GM18868 (cell line): ENCODE data around the gene SATL1.
A peak's percentile ranks its signal among the peaks of the same experiment; 100 is the strongest.
"Not testable (repeated sequence)": the region's sequence is repeated elsewhere in the genome, so short reads cannot be mapped to it uniquely, and the experiment has no call there.

Experiments used
- ATAC-seq: cut with Tn5 transposase; IDR thresholded peaks from one replicate; pipeline ENCODE4 v1.9.1; 2021; ENCODE audit warnings: mild to moderate bottlenecking, moderate library complexity; ENCODE audit not compliant: unreplicated experiment

The SATL1 gene

GRCh38 chrX:85243761-85244449 is at the start of gene SATL1, which contains the start of gene ZNF711:
SATL1 (minus strand) TSS chrX:85243779; CDS start chrX:85108968, 134,811 bp downstream.
ZNF711 (plus strand) TSS chrX:85243991; CDS start chrX:85247573, 3,582 bp downstream.
- ATAC-seq: peak; percentile 76

- ATAC-seq: peak; percentile 82
Observed at GRCh38 chrX:85288992-85289723, 45.6 kb upstream of the SATL1 start.

- ATAC-seq: not testable (repeated sequence)
Observed at GRCh38 chrX:85285286-85285685, 41.7 kb upstream of the SATL1 start.

- ATAC-seq: peak; percentile 54
Observed at GRCh38 chrX:85244450-85245211, 1.1 kb upstream of the SATL1 start.

GRCh38 chrX:85243155-85243554 is 424 bp downstream of the SATL1 start:
- no peak for ATAC-seq

GRCh38 chrX:85223359-85223758 is 20.2 kb downstream of the SATL1 start:
- no peak for ATAC-seq

- ATAC-seq: no peak
Observed at GRCh38 chrX:85221361-85221760, 22.2 kb downstream of the SATL1 start.

- ATAC-seq: no peak
Observed at GRCh38 chrX:85215946-85216345, 27.6 kb downstream of the SATL1 start.

- ATAC-seq: no peak
Observed at GRCh38 chrX:85213792-85214530, 29.6 kb downstream of the SATL1 start.

GRCh38 chrX:85203461-85203970 is 40.1 kb downstream of the SATL1 start:
- no peak for ATAC-seq

GRCh38 chrX:85196319-85196718 is 47.3 kb downstream of the SATL1 start:
- ATAC-seq: no peak

GRCh38 chrX:85159644-85160043 is 83.9 kb downstream of the SATL1 start:
- ATAC-seq: no peak

- peak; percentile 80 for ATAC-seq
Observed at GRCh38 chrX:85140964-85141363, 102.6 kb downstream of the SATL1 start.

GRCh38 chrX:85139422-85139821 is 104.2 kb downstream of the SATL1 start:
- no peak for ATAC-seq

- no peak for ATAC-seq
Observed at GRCh38 chrX:85136409-85136808, 107.2 kb downstream of the SATL1 start.

- ATAC-seq: no peak
Observed at GRCh38 chrX:85115252-85115651, 128.3 kb downstream of the SATL1 start.

- ATAC-seq: no peak
Observed at GRCh38 chrX:85114776-85115175, 128.8 kb downstream of the SATL1 start.

- no peak for ATAC-seq
Observed at GRCh38 chrX:85114171-85114570, 129.4 kb downstream of the SATL1 start.

- ATAC-seq: no peak
Observed at GRCh38 chrX:85113746-85114145, 129.8 kb downstream of the SATL1 start.

GRCh38 chrX:85112293-85112692 is 131.3 kb downstream of the SATL1 start:
- no peak for ATAC-seq

- no peak for ATAC-seq
Observed at GRCh38 chrX:85111347-85111746, 132.2 kb downstream of the SATL1 start.
